Measurements from ENCODE around the gene IGSF5. TPM values are rescaled to one million over a fixed set of nuclear protein-coding genes. Genes with fewer than 3 reads are reported as not detected.
A peak's percentile ranks its signal among the peaks of the same experiment; 100 is the strongest.

IGSF5 gene
- total and polyA plus RNA-seq, 2 of the 4 experiments (the other 2 are of a cell fraction) = not detected

DNA sequence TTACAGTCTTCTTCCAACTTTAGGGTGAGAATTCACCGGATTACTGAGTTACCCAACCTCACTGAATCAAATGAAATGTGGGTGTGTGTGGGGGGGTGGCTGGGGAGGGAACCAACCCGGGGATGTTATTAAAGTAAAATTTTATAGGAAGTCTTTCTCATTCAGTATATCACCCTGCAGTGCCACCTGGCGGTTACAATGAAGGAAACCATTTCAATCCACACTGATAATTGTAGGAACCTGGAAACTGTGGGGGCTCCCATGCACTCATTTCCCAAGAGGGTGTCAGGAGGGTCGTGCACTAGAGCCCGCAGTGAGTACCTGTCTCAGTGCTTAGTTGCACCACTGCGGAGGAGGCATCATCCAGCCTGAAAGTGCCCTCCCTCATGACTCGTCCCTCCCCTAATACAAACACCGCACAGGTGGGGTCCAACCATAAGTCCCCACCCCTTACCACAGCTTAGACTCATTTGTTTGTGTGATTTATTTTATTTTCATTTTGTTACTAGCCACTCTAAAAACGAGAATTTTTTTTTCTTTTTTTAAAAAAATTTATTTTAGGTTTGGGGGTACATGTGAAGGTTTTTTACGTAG is 29.1 kb upstream of the IGSF5 start:
- peak; percentile 66 for ATAC-seq (ENCODE audit: low read depth)
- WGBS, 2 experiments (ENCODE audit: extremely low coverage in 2 of 2, insufficient read length in 1 of 2) = no CpG with 5 or more reads among the region's 10 CpGs

More for the DNA sequence above, 29.1 kb upstream of the IGSF5 start:
- H2AFZ ChIP-seq (replicated peaks; ENCODE audit: low read length, poor library complexity) = peak overlapping the region; percentile 18
- no peaks in the 10 kb centered on the region for H3K79me1 ChIP-seq (ENCODE audit: low read depth in 1 of 2, low read length in 2 of 2)
- H3K4me1 ChIP-seq (ENCODE audit: control insufficient read depth, insufficient read depth, low read length) = no peaks in the 10 kb centered on the region
- H3K9ac ChIP-seq (ENCODE audit: low read depth, low read length) = no peak overlapping the region
- no peak overlapping the region for H3K27ac ChIP-seq (ENCODE audit: insufficient read depth, low read length)
- no peak overlapping the region for H2BK15ac ChIP-seq (ENCODE audit: low read depth, low read length)
- dilution Hi-C loops (cut with HindIII; ENCODE audit: low sequenced_read_pairs, unreplicated experiment) = loop anchor here (25.0 kb wide), 1 partner anchor 204 kb away; no protein-coding TSS in a partner anchor
- H3K27me3 ChIP-seq (ENCODE audit: control insufficient read depth, insufficient read depth, low read length) = no peaks in the 10 kb centered on the region
- H2BK20ac ChIP-seq (ENCODE audit: low read depth, low read length) = no peak overlapping the region
- no peak overlapping the region for H4K91ac ChIP-seq (ENCODE audit: insufficient read depth, low read depth, low read length)
- intact Hi-C loops (cut with micrococcal nuclease) = loop anchor here (1.0 kb wide), 1 partner anchor 198 kb away; no protein-coding TSS in a partner anchor
- H2AK9ac ChIP-seq (replicated peaks; ENCODE audit: low read depth, low read length, poor library complexity) = no peak overlapping the region
- in situ Hi-C loops (cut with MboI; ENCODE audit: low sequenced_read_pairs) = loop anchor here (5.0 kb wide), 1 partner anchor 199 kb away; no protein-coding TSS in a partner anchor
- no peaks in the 10 kb centered on the region for H4K20me1 ChIP-seq (ENCODE audit: insufficient read depth, low read length)
- no peak overlapping the region for H3K18ac ChIP-seq (ENCODE audit: low read depth, low read length)
- H3K14ac ChIP-seq (replicated peaks; ENCODE audit: low read depth, low read length) = no peak overlapping the region
- no peak overlapping the region for H3K4me3 ChIP-seq (ENCODE audit: insufficient read depth, low read depth, low read length)
- H2BK120ac ChIP-seq (ENCODE audit: low read depth, low read length) = no peak overlapping the region
- no peak overlapping the region for H2AK5ac ChIP-seq (ENCODE audit: low read depth, low read length)
- H3K9me1 ChIP-seq (ENCODE audit: insufficient read depth, low read length) = no peaks in the 10 kb centered on the region
- no peak overlapping the region for H3K4ac ChIP-seq (ENCODE audit: low read depth, low read length)
- H3K23ac ChIP-seq (ENCODE audit: low read depth, low read length) = no peak overlapping the region
- no peak overlapping the region for H3K4me2 ChIP-seq (ENCODE audit: low read depth, low read length)
- H4K8ac ChIP-seq (ENCODE audit: low read depth in 2 of 2, low read length in 2 of 2) = no peak overlapping the region
- H2BK5ac ChIP-seq (ENCODE audit: low read depth, low read length, poor library complexity, severe bottlenecking) = no peak overlapping the region
- ChIA-PET POLR2A (ENCODE audit: unreplicated experiment) (no interaction called here), CTCF (interaction anchor here (1.3 to 1.4 kb wide), 2 partner anchors 198 to 201 kb away, joined by 3 to 7 read pairs; no protein-coding TSS in a partner anchor)
- no peak overlapping the region for H4K5ac ChIP-seq (ENCODE audit: low read depth, low read length)
- DNase-seq = peak; percentile 32
- H3K9me3 ChIP-seq (ENCODE audit: control insufficient read depth, insufficient read depth, low read length) = no peaks in the 10 kb centered on the region
- H3K36me3 ChIP-seq (ENCODE audit: control insufficient read depth, insufficient read depth, low read length) = no peaks in the 10 kb centered on the region
- TF ChIP-seq SMC3 (IDR thresholded peaks at IDR 0.05; ENCODE audit: low read depth, low read length) (peak; percentile 71), RAD21 (IDR thresholded peaks at IDR 0.05; ENCODE audit: low read length) (peak; percentile 62), RFX5 (IDR thresholded peaks at IDR 0.05; ENCODE audit: low read depth, low read length) (no peak)
- TF ChIP-seq, protein P1, sequence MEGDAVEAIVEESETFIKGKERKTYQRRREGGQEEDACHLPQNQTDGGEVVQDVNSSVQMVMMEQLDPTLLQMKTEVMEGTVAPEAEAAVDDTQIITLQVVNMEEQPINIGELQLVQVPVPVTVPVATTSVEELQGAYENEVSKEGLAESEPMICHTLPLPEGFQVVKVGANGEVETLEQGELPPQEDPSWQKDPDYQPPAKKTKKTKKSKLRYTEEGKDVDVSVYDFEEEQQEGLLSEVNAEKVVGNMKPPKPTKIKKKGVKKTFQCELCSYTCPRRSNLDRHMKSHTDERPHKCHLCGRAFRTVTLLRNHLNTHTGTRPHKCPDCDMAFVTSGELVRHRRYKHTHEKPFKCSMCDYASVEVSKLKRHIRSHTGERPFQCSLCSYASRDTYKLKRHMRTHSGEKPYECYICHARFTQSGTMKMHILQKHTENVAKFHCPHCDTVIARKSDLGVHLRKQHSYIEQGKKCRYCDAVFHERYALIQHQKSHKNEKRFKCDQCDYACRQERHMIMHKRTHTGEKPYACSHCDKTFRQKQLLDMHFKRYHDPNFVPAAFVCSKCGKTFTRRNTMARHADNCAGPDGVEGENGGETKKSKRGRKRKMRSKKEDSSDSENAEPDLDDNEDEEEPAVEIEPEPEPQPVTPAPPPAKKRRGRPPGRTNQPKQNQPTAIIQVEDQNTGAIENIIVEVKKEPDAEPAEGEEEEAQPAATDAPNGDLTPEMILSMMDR (conservative IDR thresholded peaks at IDR 0.05; ENCODE audit: low read depth, low read length) = peak; percentile 63
- no TSS peak for BruUV-seq (replicated peaks)
- H3K56ac ChIP-seq (ENCODE audit: extremely low read depth, insufficient read depth, low read length) = no peak overlapping the region

Data from IMR-90 (cell line).